ENCODE data around the gene DNAH6. TPM values are rescaled to one million over a fixed set of nuclear protein-coding genes. Genes with fewer than 3 reads are reported as not detected.

The DNAH6 gene
- total and polyA plus RNA-seq, 9 of the 15 experiments (the other 6 are each of a cell fraction or from before 2014, with no cell fraction given): 0.01 to 0.04 (median 0.01) TPM; not detected in 5

DNA sequence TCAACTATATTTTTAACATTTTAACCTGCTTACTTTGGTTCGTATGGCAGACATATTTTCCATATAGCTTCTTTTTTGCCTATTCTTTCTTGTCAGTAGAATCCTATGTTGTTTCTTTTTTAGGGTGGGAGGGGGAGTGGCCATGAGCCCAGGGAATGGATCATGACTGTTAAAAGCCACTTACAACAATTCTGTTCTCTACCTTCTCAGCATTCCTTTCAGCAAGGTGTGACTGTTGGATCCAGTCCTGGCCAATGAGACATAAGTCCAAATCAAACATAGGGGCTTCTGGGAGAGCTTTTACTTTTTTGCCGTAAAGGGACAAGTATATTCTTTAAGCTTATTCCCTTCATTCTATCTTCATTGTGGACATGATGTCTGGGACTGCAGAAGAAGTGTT, 25.0 kb upstream of the DNAH6 start:
- H4K20me1 ChIP-seq (replicated peaks; ENCODE audit: control insufficient read depth, insufficient read depth, low read length): no peaks in the 10 kb centered on the region
- no peaks in the 10 kb centered on the region for H3K4me1 ChIP-seq (replicated peaks in 1 of 2; ENCODE audit: control insufficient read depth in 2 of 2, insufficient read depth in 2 of 2, low read length in 2 of 2)
- no peak for TF ChIP-seq PHB (CRISPR knock-in tag; IDR thresholded peaks at IDR 0.05)
- TF ChIP-seq ZNF696 (CRISPR knock-in tag; conservative IDR thresholded peaks at IDR 0.05): no peak
- no peak for TF ChIP-seq ZNF217 (CRISPR knock-in tag; IDR thresholded peaks at IDR 0.05)
- TF ChIP-seq SMAD4 (CRISPR knock-in tag; conservative IDR thresholded peaks at IDR 0.05): no peak
- no peak for TF ChIP-seq DPF2 (IDR thresholded peaks at IDR 0.05)
- no peak for TF ChIP-seq CHD4 (IDR thresholded peaks at IDR 0.05; ENCODE audit: insufficient read depth, insufficient replicate concordance, low read depth, low read length, poor library complexity, severe bottlenecking)
- TF ChIP-seq EGR1 (conservative IDR thresholded peaks at IDR 0.05): no peak
- no peak for TF ChIP-seq ZNF785 (CRISPR knock-in tag; IDR thresholded peaks at IDR 0.05)
- TF ChIP-seq ZNF12 (CRISPR knock-in tag; IDR thresholded peaks at IDR 0.05): no peak
- TF ChIP-seq ZNF586 (CRISPR knock-in tag; conservative IDR thresholded peaks at IDR 0.05): no peak
- TF ChIP-seq MAFG (tag; conservative IDR thresholded peaks at IDR 0.05): no peak
- TF ChIP-seq ZNF780A (CRISPR knock-in tag; IDR thresholded peaks at IDR 0.05): no peak
- TF ChIP-seq IFI16 (CRISPR knock-in tag; IDR thresholded peaks at IDR 0.05): no peak
- ChIA-PET POLR2A (interaction anchor here (1.2 kb wide), 1 partner anchor 11 kb away, joined by 4 read pairs; no protein-coding TSS in a partner anchor), CTCF (ENCODE audit: low intra/inter-chr PET ratio) (no interaction called here)
- no peak overlapping the region for H3K4me2 ChIP-seq (ENCODE audit: insufficient read depth, low read length)
- DNase-seq (ENCODE audit: extremely low read depth in 1 of 4, low spot score in 3 of 4): peak in 1 of 4 experiments; percentile 15
- ATAC-seq: no peak
- H3K9me1 ChIP-seq (ENCODE audit: control insufficient read depth, insufficient read depth, low read length): no peaks in the 10 kb centered on the region
- H2AFZ ChIP-seq (ENCODE audit: low read depth, low read length): no peak overlapping the region
- H3K4me3 ChIP-seq: no peak overlapping the region
- intact Hi-C loops (cut with micrococcal nuclease): loop anchor here (5.0 kb wide), 1 partner anchor 806 kb away; no protein-coding TSS in a partner anchor
- H3K9me3 ChIP-seq (replicated peaks; ENCODE audit: control insufficient read depth, insufficient read depth, low read depth, low read length): no peaks in the 10 kb centered on the region
- 0 out of 5 replicates have a peak, but pooled peaks cover 0 to 3% of the 10 kb centered on the region in 2 experiments for H3K27me3 ChIP-seq (ENCODE audit: control insufficient read depth in 2 of 2, insufficient read depth in 2 of 2, low read length in 2 of 2)
- H3K27ac ChIP-seq (ENCODE audit: extremely low read depth, low read depth, low read length): no peak overlapping the region
- no peak for FAIRE-seq
- H3K9ac ChIP-seq (ENCODE audit: insufficient read depth in 1 of 2, low read depth in 2 of 2, low read length in 2 of 2): no peak overlapping the region
- no TSS peak for BruUV-seq (replicated peaks)
- in situ Hi-C loops (cut with MboI): no loop called here
- H3K36me3 ChIP-seq (ENCODE audit: control insufficient read depth, insufficient read depth, low read length): no peaks in the 10 kb centered on the region
- no peaks in the 10 kb centered on the region for H3K79me2 ChIP-seq (ENCODE audit: control insufficient read depth, insufficient read depth, low read length)
- WGBS (ENCODE audit: insufficient coverage, low coverage, missing lambda C conversion rate): 4% methylated on average over 2 of the region's 2 CpGs
